Activated T-cell treated with anti-CD3 and anti-CD28 coated beads for 1 hour (primary cell): ENCODE data around the gene BABAM2.
"Not testable (repeated sequence)": the region's sequence is repeated elsewhere in the genome, so short reads cannot be mapped to it uniquely, and the experiment has no call there.

Source experiments
- DNase-seq: peaks from one replicate; pipeline ENCODE4 v3.0.0-alpha.2; 2020; ENCODE audit warnings: low read depth

The BABAM2 gene

GRCh38 chr2:28316546-28317335 is 426.2 kb downstream of the BABAM2 start:
- no peak for DNase-seq

GRCh38 chr2:28317390-28317789 is 426.9 kb downstream of the BABAM2 start:
- DNase-seq = no peak

DNA sequence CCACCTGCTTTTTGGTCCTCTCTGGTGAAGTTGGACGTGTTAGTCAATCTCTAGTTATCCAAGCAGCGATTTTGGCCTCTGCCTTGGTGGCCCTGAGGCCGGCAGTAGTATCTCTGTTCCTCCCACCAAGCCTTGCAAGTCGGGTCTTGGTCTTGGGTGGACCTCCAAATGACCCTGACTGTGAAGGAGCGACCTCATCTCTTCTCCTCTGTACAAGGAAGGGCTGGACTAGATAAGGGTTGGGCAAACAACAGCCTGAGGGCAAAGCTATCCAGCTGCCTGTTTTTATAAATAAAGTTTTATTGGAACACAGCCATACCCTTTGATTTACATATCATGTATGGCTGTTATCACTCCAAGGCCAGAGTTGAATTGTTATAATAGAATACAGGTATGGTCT is 427.5 kb downstream of the BABAM2 start:
- no peak for DNase-seq

- DNase-seq = no peak
Measured at GRCh38 chr2:28318462-28319117, 428.1 kb downstream of the BABAM2 start.

GRCh38 chr2:28319118-28320008 is 428.8 kb downstream of the BABAM2 start:
- DNase-seq = no peak

DNA sequence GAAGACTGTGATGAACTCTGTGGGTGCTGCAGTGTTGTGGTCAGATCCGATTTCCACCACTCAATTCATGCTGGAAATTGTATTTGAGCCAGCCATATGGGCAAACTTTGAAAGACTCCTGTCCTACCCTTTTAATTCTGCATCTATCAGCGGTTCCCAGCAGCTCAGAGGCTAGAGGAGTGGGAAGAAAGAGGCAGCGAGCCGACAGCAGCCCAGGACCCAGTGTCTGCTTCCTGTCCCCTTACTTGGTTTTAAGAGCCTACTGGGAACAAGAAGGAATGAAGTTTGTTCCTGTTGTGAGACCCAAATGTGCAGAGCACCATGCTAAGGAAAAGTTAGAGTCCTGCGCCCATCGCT is 429.5 kb downstream of the BABAM2 start:
- no peak for DNase-seq

DNA sequence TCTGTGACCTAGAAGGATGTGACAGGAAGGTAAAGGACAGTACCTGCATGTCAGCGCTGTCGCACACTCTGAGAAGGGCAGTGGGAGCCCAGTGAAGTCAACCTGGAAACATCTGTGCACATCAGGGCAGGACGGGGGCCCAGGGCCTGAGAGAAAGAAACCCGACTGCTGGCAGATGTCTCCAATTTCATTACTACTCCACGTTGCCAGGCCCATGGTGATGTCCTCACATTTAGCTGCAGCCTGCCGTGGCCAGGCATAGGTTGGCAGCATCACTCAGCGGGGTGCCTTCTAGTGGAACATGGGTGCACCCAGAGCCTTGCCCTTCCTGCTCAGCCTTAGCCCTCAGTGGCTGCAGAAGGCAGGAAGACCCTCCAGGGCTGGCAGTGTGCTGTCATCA is 429.8 kb downstream of the BABAM2 start:
- DNase-seq = no peak

DNA sequence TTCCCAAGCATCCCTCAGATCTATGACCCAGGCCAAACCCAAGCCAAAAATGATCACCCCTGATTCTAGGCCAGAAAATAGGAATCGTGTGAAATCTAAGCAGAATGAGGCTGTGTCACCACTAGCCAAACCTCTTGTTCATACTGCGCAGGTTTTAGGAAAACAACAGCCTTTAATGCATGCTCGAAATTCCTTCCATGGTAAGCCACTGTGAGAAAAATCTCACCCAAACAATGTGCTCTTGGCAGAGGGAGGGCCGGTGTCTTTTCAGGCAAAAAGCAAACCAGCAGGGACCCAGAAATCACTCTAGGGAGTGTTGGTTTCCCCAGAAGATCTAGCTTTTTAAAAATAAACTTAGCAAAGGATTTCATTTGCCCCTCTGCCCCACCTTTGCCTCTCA is 430.9 kb downstream of the BABAM2 start:
- no peak for DNase-seq

GRCh38 chr2:28322051-28322450 is 431.5 kb downstream of the BABAM2 start:
- no peak for DNase-seq

GRCh38 chr2:28322456-28322855 is 431.9 kb downstream of the BABAM2 start:
- DNase-seq = no peak

DNA sequence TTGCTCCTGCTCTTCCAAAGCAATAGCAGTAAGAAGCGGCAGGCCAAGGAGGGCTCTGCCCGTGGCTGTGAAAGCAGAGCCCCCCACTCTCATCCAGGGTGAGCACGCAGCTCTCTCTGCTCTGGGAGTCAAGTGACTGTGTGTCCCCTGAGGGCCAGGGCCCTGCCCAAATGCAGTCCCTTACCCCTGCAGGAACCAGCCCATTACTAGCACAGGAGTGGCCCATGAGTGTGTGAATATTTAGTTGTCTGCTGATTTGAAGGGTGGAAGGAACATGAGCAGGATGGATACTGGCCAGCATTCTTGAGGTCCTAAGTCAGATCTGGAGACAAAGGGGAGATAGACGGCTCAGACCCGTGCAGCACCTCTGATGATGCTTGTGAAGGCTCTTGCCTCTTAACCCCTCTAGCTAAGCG is 432.5 kb downstream of the BABAM2 start:
- no peak for DNase-seq

- no peak for DNase-seq
Measured at GRCh38 chr2:28325173-28325566, 434.6 kb downstream of the BABAM2 start.

DNA sequence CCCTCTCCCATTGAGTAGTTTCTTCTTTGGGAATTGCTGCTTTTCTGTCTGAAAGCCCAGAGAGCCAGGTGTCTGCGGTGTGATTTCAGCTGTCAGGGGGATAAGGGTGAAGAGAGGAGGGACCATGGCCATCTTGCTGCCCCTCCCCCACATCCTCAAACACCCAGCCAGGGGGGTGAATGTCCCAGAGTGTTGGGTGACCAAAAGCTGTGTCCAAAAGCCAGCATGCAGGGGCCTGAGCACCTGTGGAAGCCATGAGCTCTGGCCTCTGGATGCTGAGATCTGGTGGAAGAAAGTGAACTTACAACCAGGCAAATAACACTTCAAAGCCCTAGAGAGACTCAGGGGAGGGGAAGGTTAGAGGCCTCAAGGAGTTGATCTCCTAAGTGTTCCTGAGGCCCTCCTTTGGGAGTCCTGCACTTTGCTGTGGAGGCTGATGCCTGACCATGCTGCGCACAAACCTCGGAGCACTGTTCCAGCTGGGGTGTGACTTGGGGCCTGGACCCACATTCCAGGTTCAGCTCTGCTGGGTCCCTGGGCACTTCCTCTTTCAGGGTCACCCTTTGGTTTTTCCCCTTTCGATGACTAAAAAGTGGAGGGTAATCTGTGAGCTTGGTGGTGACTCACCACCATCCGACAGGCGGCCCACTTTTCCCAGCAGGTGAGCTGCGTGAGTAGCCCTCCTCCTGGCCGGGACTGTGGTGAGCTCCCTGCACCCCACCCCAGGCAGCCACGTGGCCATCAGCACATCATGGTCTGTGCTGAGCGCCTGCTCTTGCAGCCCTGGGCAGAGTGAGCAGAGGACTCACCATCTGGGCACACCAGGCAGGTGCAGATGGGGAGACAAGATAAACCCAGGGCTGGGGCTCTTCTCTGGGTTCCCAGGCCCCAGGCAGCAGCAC is 435.3 kb downstream of the BABAM2 start:
- no peak for DNase-seq

DNA sequence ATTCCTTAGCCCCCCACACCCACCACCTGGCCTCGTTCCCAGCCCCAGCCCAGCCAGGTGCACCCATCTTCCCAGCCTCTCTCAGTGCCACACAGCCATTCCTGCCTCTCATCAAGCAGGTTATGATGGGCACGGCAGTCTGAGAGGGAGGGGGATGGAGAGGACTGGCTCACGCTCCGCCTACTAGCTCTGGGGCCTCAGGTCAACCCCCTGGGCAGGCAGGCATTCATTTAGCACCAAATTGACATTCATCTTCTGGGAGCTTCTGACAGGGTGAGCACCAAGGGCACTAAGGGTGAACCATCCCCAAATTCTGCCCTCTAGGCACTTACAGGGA is 435.9 kb downstream of the BABAM2 start:
- DNase-seq = no peak

DNA sequence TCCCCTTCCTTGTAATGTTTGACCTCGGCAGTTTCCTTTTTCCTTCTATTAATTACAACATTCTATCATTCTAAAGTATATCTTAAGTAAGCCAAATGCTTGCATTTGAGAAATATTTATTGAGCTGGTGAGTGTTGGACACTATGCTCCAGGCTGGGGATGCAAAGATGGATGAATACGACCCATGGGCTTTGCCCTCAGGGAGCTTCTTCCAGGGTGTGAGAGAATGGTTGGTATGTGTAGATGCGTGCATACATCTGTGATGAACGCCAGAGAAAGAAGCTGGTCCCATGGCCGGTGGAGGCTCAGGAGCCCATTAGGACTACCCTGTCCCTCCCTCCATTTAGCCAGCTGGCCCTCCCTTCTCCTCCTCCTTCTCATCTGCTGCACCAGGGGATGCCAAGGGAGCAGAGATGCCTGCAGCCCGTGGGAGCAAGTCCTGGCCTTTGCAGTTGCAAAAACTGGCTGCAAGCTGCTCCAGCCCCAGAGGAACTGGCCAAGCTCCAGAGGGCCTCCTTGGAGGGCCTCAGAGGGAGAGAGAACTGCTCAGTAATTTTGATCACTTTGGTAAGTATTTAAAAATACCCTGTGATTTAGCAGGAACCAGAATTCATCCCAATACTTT is 436.5 kb downstream of the BABAM2 start:
- DNase-seq = no peak

DNA sequence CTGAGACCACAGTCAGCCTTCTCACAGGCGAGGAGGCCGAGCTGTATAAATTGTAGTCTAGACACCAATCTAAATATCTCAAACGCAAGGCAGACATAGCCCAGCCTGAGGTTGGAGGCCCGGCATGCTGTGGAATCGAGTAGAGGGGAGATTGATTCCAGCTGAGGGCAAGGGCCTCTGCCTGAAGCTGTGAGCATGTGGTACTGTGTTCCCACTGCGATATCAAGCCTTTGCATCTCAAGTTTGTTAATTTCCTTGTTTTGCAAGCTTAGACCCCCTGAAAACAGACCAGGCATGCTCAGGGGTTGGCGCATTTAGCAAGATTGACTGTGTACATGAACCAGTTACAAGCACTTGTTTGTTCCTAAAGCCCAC is 437.0 kb downstream of the BABAM2 start:
- no peak for DNase-seq

DNA sequence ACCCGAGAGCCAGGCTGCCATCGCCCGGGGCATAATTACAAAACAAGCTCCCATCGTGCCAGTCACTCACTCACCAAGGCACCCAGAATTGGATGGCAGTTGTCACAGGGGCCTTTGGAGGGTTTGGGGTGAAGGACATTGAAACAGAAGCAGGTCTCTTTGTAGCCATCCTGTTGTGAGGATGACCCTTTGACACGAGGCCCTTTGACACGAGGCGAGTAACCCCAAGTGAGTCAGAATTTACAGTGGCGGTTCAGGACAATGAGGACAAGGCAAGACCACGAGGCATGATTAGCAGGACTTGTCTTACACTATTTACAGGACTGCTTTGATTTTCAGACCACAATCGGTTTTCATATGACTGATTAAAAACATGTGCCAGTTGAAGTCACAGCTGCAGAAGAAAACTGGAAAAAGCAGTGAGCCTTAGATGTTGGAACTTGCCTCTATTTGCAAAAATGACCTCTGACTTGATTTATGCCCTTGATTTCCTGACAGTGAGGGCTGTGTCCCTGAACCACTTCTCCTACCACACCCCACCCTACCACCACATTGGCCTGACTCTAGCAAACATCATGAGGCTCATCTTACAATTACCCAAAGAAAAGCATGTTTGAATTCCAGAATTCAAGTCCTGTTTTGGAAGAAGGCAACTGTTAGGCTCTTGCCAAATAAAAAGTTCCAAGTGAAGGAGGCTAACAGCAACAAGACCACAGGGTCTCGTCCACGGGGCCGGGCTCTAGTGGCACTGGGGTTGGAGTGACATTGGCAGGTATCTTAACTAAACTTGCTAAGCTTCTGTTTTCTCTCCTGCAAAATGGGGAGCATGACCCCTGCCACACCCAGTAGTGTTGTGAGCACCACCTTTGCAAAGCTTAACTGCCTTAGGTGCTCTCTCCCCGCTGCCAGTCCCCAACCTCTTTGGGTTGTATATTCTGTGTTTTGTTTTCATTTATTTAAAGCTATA is 437.7 kb downstream of the BABAM2 start:
- no peak for DNase-seq

GRCh38 chr2:28329184-28329583 is 438.7 kb downstream of the BABAM2 start:
- no peak for DNase-seq

- DNase-seq = not testable (repeated sequence)
Measured at GRCh38 chr2:28330722-28331121, 440.2 kb downstream of the BABAM2 start.

DNA sequence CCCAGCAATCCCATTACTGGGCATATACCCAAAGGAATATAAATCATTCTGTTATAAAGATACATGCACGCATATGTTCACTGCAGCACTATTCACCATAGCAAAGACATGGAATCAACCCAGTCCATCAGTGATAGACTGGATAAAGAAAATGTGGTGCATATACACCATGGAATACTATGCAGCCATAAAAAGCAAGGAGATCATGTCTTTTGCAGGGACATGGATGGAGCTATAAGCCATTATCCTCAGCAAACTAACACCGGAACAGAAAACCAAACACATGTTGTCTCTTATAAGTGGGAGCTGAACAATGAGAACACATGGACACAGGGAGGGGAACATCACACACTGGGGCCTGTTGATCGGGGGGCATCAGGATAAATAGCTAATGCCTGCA is 441.3 kb downstream of the BABAM2 start:
- not testable (repeated sequence) for DNase-seq
